PFSK-1 (cell line): ENCODE results near the gene CMIP.

Source experiments
- FOXP2 ChIP-seq: optimal IDR thresholded peaks from 2 replicates; pipeline ENCODE3; 2011; ENCODE audit warnings: borderline replicate concordance, control low read depth, inconsistent platforms; ENCODE audit not compliant: insufficient read depth; ENCODE audit errors: extremely low read length, extremely low read depth
- POLR2AphosphoS5 ChIP-seq: IDR thresholded peaks from 2 replicates; pipeline ENCODE4 v1.6.1; 2012; ENCODE audit warnings: low read depth, mild to moderate bottlenecking, control low read depth, low read length, moderate library complexity
- SIN3A ChIP-seq: IDR thresholded peaks from 2 replicates; pipeline ENCODE4 v1.6.1; 2012; ENCODE audit warnings: mild to moderate bottlenecking, low read length, moderate library complexity, borderline replicate concordance; ENCODE audit not compliant: insufficient read depth
- TAF1 ChIP-seq: IDR thresholded peaks from 2 replicates; pipeline ENCODE4 v1.6.1; 2012; ENCODE audit warnings: low read length, control low read depth, borderline replicate concordance; ENCODE audit not compliant: insufficient read depth
- TF ChIP-seq, protein P1 (sequence below), 2 experiments: IDR thresholded peaks; 2 replicates each; pipeline versions ENCODE4 v1.6.1 to v1.8.0; 2011 to 2012; ENCODE audit warnings: low read depth in 2 of 2, low read length in 2 of 2, control low read depth in 1 of 2, inconsistent platforms in 1 of 2, mild to moderate bottlenecking in 1 of 2, moderate library complexity in 1 of 2; ENCODE audit not compliant: insufficient read depth in 1 of 2

Gene CMIP

DNA sequence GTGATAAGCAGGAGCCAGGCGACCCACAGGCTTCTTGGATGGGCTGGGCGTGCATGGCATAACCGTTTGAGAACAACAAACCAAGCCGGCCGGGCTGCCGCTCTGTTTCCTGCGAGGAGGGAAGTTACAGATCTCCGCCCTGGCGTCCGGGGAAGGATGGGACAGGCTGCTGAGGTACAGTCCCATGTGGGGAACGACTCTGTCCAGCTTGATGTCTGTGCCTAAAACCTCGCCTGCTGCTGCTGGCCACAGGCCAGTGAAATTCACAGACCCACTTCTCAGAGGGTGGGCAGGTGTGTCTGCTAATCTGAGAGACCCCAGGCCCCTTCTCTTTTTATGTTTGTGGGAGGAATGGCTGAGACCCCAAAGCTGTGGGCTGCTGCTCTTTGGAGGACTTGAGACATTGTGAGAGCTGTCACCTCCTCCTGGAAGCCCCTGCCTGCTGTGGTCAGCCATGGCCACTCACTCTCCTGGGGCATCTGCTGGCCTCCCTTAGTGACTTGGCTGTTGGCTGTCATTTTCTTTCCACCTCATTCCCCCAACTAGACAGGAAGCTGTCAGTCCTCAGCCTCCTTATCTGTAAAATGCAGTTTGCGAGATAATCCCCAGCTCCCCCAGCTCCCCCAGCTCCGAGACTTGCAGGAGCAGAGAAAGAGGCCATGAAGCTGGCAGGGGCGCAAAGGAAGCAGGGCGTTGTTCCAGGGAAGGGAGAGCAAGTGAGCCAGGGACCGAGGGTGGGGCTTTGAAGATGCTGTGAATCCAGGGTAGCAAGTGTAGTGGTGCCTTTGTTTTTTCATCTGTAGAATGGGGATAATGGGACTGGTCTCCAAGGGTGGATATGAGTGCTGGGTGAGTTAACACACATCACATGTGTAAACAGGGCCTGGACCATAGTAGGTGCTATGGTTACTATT is 51.0 kb downstream of the CMIP start:
- TF ChIP-seq FOXP2 = no peak
- no peak for TF ChIP-seq SIN3A
- TF ChIP-seq TAF1 = no peak
- no peak for TF ChIP-seq POLR2AphosphoS5
- TF ChIP-seq, protein P1, sequence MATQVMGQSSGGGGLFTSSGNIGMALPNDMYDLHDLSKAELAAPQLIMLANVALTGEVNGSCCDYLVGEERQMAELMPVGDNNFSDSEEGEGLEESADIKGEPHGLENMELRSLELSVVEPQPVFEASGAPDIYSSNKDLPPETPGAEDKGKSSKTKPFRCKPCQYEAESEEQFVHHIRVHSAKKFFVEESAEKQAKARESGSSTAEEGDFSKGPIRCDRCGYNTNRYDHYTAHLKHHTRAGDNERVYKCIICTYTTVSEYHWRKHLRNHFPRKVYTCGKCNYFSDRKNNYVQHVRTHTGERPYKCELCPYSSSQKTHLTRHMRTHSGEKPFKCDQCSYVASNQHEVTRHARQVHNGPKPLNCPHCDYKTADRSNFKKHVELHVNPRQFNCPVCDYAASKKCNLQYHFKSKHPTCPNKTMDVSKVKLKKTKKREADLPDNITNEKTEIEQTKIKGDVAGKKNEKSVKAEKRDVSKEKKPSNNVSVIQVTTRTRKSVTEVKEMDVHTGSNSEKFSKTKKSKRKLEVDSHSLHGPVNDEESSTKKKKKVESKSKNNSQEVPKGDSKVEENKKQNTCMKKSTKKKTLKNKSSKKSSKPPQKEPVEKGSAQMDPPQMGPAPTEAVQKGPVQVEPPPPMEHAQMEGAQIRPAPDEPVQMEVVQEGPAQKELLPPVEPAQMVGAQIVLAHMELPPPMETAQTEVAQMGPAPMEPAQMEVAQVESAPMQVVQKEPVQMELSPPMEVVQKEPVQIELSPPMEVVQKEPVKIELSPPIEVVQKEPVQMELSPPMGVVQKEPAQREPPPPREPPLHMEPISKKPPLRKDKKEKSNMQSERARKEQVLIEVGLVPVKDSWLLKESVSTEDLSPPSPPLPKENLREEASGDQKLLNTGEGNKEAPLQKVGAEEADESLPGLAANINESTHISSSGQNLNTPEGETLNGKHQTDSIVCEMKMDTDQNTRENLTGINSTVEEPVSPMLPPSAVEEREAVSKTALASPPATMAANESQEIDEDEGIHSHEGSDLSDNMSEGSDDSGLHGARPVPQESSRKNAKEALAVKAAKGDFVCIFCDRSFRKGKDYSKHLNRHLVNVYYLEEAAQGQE (IDR thresholded peaks at IDR 0.05; ENCODE audit: insufficient read depth in 1 of 2, low read depth in 2 of 2, low read length in 2 of 2) = no peak

DNA sequence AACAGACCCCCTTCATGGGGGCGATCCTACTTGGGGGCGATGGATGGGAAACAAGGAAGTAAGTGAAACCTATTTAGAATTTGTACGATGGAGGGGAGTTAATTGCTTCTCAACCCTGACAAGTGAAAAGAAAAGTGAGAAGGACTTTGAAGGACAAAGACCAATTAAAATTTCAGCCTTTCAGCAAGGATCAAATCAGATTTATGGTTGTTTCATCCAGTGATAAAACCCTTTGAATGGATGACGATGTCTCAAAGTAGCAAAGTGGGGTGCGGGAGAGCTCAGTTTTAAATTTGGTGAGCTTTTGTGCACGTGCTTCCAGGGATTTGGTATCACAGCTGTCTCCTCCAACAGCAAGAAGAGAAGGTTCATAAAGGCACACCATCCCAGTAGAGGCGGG is 51.7 kb downstream of the CMIP start:
- TF ChIP-seq SIN3A (no peak), FOXP2 (no peak), TAF1 (no peak), POLR2AphosphoS5 (no peak)

DNA sequence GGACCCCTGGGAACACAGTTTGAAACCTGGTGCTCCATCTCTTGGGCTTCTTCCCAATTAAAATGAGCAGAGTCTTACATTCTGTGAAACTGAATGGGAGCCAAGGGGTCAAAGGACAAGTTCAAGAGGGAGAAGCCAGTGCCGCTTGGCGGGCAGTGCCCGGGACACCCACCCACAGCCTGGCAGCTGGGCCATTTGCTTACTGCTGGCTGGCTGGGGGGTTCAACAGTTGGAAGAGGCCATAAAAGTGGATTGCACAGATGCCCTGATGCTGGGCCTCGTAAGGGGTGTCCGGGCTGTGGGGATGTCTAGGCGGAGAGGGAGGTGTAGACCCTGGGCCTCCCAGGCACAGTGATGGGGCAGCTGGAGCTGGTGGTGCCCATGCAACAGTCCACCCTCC is 52.1 kb downstream of the CMIP start:
- TF ChIP-seq, protein P1 (IDR thresholded peaks at IDR 0.05; ENCODE audit: insufficient read depth in 1 of 2, low read depth in 2 of 2, low read length in 2 of 2) = no peak
- TF ChIP-seq TAF1 (no peak), SIN3A (no peak), FOXP2 (no peak), POLR2AphosphoS5 (no peak)

DNA sequence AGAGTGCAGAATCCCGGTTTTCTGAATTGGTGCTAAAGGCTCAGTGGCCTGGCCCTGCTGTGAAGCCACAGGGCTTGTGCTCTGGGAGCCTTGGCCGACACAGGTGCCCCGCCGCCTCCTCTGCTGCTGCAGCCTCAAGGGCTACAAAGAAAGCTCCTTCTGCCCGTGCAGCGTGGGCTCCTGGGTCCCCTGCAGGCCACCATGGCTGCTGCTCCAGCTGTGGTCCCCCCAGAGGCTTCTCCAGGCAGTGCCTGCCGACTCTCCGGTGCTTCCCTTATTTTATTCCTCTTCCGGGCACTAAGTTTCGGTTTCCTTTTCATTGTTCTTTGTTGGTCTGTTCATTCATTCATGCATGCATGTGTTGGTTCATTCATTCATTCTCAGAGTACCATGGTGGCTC is 53.1 kb downstream of the CMIP start:
- TF ChIP-seq POLR2AphosphoS5 (no peak), SIN3A (no peak), FOXP2 (no peak), TAF1 (no peak)
- TF ChIP-seq, protein P1 (IDR thresholded peaks at IDR 0.05; ENCODE audit: insufficient read depth in 1 of 2, low read depth in 2 of 2, low read length in 2 of 2) = no peak

DNA sequence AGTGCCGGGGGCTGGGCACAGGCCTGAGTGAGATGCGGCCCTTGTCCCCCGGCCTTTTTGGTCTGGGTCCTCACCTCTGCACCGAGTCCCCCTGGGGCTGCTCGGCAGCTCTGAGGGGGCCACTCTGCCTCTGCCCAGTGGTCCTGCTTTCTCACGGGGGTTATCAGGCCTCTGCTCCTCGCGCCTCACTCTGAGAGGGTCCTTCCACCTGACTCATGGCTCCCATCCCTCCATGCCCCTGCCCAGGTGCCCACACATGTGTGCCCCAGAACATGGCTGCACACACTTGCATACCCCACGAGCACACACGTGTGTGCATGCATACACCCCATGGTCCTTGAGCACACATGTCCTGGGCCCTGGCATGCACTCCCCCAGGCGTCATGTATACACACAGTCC is 53.7 kb downstream of the CMIP start:
- TF ChIP-seq, protein P1 (IDR thresholded peaks at IDR 0.05; ENCODE audit: insufficient read depth in 1 of 2, low read depth in 2 of 2, low read length in 2 of 2) = no peak
- TF ChIP-seq POLR2AphosphoS5 (no peak), FOXP2 (no peak), SIN3A (no peak), TAF1 (no peak)
